NCI-H2107 (cell line): ENCODE measurements around the gene ZBED5.
"Not testable (repeated sequence)": the region's sequence is repeated elsewhere in the genome, so short reads cannot be mapped to it uniquely, and the experiment has no call there.

Experiments
- DNase-seq: peaks from one replicate; lab custom pipeline; 2025; lab: John Stamatoyannopoulos, UW

The ZBED5 gene

DNA sequence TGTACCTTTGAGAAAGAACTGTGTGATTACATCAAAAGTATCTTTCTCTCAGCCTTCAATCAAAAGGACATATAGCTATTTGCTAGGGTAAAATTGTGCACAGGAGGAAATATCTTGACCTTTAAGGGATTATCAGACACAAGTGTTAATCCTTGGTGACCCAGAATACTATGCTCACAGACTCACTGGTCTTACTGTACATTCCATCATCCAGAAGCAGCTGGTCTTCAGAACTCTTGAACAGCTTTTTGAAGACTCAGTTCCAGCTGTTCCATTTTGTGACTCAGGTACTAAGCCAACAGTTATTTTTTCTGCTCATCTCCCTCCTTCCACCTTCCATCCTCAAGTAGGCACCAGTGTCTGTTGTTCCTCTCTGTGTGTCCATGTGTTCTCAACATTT lies 19.8 kb downstream of the ZBED5 start:
- DNase-seq: no peak

DNA sequence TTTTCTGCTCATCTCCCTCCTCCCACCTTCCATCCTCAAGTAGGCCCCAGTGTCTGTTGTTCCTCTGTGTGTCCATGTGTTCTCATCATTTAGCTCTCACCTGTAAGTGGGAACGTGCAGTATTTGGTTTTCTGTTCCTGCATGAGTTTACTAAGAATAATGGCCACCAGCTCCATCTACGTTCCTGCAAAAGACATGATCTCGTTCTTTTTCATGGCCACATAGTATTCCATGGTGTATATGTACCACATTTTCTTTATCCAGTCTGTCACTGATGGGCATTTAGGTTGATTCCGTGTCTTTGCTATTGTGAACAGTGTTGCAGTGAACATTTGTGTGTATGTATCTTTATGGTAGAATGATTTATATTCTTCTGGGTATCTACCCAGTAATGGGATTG lies 21.0 kb downstream of the ZBED5 start:
- not testable (repeated sequence) for DNase-seq

DNA sequence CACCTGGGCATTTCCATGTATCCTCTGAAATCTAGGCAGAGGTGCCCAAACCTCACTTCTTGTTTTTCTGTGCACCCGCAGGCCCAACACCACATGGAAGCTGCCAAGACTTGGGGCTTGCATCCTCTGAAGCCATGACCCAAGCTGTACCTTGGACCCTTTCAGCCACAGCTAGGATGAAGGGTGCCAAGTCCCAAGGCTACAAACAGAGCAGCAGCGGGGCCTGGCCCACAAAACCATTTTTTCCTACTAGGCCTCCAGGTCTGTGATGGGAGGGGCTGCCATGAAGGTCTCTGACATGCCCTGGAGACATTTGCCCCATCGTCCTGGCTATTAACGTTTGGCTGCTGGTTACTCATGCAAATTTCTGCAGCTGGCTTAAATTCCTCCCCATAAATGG lies 28.7 kb downstream of the ZBED5 start:
- DNase-seq: no peak

DNA sequence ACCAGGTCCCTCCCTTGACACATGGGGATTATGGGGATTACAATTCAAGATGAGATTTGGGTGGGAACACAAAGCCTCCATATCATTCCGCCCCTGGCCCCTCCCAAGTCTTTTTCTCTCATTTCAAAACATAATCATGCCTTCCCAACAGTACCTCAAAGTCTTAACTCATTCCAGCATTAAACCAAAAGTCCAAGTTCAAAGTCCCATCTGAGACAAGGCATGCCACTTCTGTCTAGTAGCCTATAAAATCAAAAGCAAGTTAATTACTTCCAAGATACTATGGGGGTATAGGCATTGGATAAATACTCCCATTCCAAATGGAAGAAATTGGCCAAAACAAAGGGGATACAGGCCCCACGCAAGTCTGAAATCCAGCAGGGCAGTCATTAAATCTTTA lies 29.5 kb downstream of the ZBED5 start:
- DNase-seq: no peak

DNA sequence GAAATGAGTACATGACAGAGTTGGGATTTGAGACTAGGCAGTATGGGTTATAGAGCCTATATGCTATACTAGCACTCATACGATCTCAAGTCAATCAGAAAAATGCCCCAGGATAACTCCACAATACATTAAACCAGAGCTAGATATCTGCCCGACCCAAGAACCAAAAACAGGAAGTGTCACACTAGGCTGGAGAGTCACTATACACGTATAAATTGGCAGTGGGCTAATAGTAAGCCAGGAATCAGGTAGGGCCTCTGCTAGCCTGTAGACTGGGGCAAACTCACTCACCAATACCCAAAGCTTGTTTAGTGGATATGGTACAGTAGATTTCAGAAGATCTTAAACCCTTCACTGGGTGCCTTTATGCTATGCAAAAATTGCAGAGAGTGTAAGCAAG lies 33.0 kb downstream of the ZBED5 start:
- DNase-seq: no peak

DNA sequence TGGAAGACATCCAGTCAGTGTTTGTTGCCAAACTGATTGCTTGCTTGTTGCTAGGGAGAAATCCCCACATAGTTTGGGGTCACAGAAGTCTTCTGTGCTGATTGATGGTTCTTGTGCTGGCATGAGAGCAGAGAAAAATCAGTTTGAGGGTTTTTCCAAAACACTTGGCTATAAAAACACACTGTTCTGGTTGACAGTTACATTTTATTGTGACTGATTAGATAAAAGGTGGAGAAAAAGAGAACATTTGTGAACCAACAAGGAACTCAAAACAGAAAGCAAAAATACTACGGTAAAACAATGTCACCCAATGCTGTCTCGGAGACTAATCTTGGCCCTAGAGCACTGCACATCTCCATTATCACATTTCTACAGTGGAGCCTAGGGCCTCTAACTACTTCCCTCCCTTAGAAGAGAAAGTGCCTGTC lies 34.7 kb downstream of the ZBED5 start:
- DNase-seq: no peak

DNA sequence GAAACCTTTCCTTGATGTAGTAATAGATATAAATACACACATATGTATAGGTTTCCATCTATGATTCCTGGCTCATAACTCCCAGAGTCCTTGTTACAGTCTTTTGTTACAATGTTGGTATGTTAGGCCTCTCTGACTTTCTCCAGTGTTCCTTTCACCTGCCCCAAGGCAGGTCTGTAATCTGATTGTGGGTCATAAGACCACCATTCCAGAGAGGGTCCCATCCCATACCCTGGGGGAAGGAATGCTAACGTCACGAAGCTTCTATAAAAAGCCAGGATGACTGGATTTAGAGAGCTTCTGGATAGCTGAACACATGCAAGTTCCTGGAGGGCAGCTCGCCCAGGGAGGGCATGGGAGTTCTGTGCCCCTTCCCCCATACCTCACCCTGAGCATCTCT lies 35.4 kb downstream of the ZBED5 start:
- DNase-seq: not testable (repeated sequence)

DNA sequence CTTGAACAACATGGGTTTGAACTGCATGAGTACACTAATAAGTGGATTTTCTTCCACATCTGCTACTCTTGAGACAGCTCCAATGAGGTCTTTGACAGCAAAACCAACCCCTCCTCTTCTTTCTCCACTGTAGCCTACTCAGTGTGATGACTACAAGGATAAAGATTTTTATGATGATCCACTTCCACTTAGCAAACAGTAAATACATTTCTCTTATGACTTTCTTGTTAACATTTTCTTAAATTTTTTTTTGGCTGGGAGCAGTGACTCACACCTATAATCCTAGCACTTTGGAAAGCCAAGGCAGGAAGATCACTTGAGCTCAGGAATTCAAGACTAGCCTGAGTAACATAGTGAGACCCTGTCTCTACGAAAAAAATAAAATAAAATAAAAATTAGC lies 39.3 kb downstream of the ZBED5 start:
- no peak for DNase-seq

DNA sequence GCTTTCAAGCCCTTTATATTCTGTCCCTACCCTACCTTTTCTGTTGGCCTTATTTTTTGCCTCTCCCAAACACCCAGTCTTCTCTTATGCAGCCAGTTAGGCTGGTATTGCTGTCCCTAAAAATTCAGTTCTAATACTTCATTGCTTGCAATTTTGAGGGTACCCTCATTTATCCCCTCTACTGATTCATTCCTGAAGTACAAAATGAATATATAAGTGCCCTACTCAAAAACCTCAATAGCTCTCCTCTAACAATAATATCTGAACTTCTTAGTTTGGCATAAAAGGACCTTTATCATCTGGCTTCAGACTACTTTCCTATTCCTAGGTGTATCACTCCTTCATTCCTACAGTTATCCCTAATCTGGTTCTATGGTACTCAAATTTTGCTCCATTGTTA lies 43.9 kb downstream of the ZBED5 start:
- DNase-seq: no peak

DNA sequence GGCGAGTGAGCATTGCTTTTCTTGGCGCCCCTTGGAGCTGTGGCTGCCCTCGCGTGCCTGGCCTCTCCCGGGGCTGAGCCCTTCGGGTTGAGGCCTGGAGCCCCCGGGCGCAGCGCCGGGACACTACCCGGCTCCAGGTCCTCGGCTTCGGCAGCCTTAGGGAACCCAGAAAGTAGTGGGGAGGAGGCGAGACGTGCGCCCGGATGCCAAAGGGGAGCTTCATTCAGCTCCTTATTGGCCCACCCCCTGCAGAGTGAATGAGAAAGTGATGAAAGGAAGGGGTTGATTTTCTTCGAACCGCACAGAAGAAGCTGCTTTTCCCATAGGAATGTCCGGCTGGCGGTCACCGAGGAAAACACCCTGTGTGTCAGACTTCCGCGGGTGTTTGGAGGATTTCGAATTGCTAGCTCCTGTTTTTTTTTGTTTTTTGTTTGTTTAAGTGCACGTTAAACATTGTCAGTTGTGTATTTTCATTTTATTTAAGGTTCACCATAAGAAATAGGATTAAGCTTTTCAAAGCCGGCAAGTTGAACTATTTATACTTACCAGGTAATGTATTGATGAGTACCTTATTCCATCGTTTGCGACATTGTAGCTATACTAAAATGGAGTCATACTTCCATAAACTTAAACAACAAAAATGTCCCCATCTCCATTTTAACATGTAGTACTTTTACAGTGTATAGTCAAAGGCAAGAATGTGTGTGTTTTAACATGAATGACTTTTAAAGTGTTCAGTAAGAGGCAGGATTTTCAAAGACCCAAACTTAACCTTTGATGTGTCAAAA lies 48.3 kb downstream of the ZBED5 start:
- DNase-seq: no peak

DNA sequence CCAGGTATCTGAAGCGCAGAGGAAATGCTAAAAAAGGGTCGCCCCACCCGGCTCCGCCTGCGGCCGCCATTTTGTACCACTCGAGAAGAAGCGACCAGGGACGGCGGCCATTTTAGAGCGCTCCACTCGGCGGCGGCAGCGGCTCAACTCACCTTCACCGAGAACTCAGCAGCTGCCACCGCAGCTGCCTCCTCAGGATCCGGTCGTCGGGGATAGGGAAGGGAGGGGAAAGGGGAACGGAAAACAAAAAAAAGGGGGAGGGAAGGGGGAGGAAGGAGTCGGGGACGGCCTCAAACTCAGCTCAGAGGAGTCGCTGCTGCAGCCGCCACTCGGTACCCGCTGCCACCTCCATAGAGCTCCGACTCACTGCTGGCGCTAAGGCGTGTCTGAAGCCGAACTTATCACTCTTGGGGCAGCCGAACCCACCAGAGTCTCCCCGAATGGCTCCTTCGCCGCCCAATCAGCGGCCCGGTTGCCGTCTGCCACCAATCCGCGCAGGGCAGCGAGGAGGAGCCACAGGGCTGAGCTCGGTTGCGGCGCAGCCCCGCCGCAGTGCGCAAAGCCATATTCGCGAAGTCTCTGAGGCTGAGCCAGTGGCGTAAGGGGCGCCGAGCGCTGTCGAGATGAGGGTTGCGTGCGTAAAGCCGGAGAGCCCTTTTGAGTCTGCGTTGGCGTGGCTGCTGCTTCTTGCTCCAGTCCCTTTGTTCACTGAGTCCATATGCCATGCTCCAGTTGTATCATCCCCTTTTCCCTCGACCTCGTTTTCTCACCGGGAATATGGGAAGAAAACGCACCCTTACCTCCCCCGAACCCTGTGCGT lies 49.1 kb downstream of the ZBED5 start, which contains the start of gene EIF4G2:
Gene EIF4G2, minus strand, starts transcription at position 374 of the 820 bp plus-strand sequence.
- DNase-seq: peak; percentile 89

DNA sequence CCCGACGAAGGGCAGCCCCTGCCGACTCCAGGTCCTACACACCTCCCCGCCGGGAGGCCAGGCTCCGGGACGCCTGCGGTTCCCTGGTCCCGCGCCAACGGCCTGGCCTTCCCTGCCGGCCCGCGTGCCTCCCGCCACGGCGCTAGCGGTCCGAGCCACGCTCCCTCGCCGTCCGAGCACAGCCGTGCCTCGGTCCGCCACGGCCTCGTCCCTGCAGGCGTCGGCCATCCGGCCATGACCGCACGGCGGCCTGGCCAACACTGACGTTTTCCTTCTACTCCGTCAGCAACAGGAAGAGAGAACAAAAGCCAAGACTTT lies 49.7 kb downstream of the ZBED5 start:
- no peak for DNase-seq

DNA sequence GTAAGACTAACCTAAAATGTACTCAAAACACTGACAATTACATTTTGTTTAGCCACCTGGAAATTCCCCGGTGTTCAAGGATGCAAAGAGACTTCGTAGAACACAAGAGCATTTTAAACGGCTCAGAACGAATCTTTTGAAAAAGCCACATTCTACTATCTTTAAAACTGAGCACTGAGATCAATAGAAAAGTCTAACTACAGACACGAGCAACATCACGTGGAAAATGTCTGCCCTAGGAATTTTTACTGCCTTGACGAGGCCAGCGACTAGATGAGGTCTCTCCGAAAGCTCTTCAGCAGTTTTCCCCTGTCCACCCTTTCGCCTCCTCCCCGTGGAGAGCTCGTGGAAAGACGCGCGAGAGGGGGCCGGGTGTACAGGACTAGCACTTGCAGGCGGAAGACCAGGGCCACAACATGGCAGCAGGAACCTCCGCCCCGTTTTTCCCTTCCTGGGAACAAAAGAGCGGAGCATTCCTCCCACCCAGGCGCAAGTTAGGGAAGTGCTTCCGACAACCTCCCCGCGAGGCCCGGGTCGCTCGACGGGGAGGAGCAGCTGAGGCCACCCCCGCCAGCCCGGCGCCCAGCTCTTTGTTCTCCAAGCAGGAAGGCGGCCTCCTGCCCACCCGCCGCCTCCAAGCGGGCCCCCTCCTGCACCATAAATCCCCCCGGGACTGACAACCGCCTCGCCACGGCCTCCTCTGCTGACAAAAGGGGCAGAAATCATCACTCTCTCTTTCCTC lies 50.2 kb downstream of the ZBED5 start:
- DNase-seq: no peak

DNA sequence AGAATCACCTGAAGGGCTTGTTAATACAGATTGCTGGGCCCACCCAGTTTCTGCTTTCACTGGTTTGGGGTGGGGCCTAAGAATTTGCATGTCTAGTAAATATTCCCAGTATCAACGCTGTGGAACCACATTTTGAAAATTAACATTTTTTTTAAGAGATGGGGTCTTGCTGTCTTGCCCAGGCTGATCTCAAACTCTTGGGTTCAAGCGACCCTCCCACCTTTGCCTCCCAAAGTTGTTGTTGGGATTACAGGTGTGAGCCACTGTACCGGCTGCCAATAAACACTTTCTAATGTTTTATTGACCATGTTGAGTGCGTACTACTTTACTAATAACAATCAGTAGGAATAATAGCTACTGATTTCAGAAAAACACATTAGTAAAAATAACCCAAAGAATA lies 51.6 kb downstream of the ZBED5 start:
- DNase-seq: no peak

DNA sequence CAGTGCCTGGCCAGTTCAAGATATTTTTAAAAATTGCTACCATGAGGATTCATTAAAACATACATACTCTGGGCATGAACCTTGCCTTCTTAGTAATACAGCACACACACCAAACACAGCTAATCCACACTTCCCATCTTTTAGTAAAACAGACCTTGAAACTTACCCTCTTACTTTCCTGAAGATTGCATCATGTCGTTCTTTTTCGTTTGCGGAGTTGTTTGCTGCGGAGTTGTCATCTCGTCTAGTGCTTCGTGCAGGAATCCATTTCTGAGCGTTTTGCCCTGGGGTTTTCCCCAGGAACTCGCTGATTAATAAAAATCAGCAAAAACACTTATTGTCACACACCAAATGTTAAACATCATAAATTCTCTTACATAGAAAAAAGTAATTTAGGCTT lies 52.1 kb downstream of the ZBED5 start:
- no peak for DNase-seq

DNA sequence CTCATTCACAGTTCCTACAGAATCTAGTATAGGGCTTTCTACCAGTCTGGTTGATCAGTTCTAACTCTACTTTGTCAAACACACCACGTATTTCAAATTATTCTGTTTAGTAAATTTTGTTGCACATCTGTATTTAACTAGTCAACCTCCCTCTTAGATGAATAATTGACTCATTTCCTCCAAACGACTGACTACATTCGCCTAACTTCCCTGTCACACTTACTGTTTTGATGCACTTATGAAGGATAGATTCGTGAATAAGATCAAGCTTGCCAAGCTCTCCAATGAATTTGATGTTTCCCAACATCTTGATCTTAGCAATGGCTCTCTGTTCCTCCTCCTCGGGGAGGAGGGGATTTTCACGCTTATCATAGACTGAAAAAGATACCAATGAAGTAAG lies 54.2 kb downstream of the ZBED5 start:
- no peak for DNase-seq
